ENCODE data around the gene POLR3G. TPM values are rescaled to one million over a fixed set of nuclear protein-coding genes. Genes with fewer than 3 reads are reported as not detected.

POLR3G gene
- total RNA-seq, 3 donors from 2014 or later: 0.64 to 1.5 (median 1.3) TPM

GRCh38 chr5:90476391-90476790 lies 1.7 kb downstream of the POLR3G start:
- intact Hi-C loops (cut with DNase I, micrococcal nuclease): no loop called here
- no peaks in the 10 kb centered on the region for H3K9me3 ChIP-seq
- DNase-seq (no peak), ATAC-seq (no peak)
- no peak overlapping the region for H3K4me3 ChIP-seq
- H3K4me1 ChIP-seq (ENCODE audit: low read depth): peaks cover 7% of the 10 kb centered on the region
- H3K36me3 ChIP-seq (ENCODE audit: low read depth): no peaks in the 10 kb centered on the region
- TF ChIP-seq CTCF (IDR thresholded peaks at IDR 0.05): no peak

GRCh38 chr5:90477073-90477472 lies 2.4 kb downstream of the POLR3G start:
- intact Hi-C loops (cut with DNase I, micrococcal nuclease): no loop called here
- no peak for TF ChIP-seq CTCF (IDR thresholded peaks at IDR 0.05)

GRCh38 chr5:90477621-90478215 lies 3.1 kb downstream of the POLR3G start:
- no peak for TF ChIP-seq CTCF (IDR thresholded peaks at IDR 0.05)
- intact Hi-C loops (cut with DNase I, micrococcal nuclease): no loop called here
- DNase-seq: no peak
- Histone ChIP-seq H3K4me3 (no peak overlapping the region), H3K9me3 (no peaks in the 10 kb centered on the region), H3K4me1 (ENCODE audit: low read depth) (peaks cover 7% of the 10 kb centered on the region), H3K36me3 (ENCODE audit: low read depth) (no peaks in the 10 kb centered on the region)
- ATAC-seq: no peak

More at GRCh38 chr5:90477073-90477472, 2.4 kb downstream of the POLR3G start:
- Histone ChIP-seq H3K36me3 (ENCODE audit: low read depth) (no peaks in the 10 kb centered on the region), H3K4me3 (no peak overlapping the region), H3K9me3 (no peaks in the 10 kb centered on the region), H3K4me1 (ENCODE audit: low read depth) (peaks cover 7% of the 10 kb centered on the region)
- DNase-seq (no peak), ATAC-seq (no peak)

DNA sequence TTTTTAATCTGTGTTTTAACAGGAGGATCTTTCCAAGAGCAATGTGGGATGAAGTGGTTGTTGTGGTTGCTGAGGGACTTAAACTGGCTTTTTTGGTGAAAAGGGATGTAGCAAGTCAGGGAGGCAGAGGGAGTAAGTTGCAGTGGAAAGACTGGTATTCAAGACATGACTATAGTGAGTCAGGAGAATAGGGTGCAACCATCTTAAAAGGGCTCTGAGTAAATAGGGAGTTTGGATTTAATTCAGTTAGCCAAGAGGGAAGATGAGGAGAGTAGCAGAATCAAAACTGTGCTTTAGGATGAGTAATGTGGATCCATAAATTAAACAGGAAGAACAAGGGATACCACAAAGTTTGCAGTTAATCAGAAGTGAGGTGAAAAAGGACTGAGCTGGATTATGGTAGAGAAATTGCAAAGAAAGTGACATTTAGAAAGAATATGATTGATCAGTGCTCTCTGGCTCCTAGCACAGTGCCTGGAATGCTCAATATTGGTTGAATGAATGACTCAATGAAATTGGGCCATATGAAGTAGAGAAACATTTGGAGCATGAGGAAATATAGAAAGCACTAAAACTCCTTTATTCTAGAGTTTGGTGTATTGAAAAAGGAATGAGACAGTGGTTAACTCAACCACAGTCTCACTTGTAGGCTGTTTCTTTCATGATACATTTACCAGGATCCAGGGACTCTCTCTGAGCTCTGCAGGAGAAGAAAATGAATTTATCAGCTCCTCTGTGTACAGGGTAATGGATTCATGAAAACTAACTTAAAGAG lies 5.1 kb downstream of the POLR3G start:
- intact Hi-C loops (cut with DNase I, micrococcal nuclease): no loop called here
- ATAC-seq (no peak), DNase-seq (no peak)
- no peak overlapping the region for H3K4me3 ChIP-seq
- H3K36me3 ChIP-seq (ENCODE audit: low read depth): no peaks in the 10 kb centered on the region
- no peak for TF ChIP-seq CTCF (IDR thresholded peaks at IDR 0.05)
- H3K9me3 ChIP-seq: no peaks in the 10 kb centered on the region
- peaks cover 7% of the 10 kb centered on the region for H3K4me1 ChIP-seq (ENCODE audit: low read depth)

GRCh38 chr5:90480699-90481098 lies 6.0 kb downstream of the POLR3G start:
- H3K9me3 ChIP-seq: no peaks in the 10 kb centered on the region
- no peak overlapping the region for H3K4me3 ChIP-seq
- ATAC-seq (no peak), DNase-seq (no peak)
- TF ChIP-seq CTCF (IDR thresholded peaks at IDR 0.05): no peak
- H3K36me3 ChIP-seq (ENCODE audit: low read depth): no peaks in the 10 kb centered on the region
- H3K4me1 ChIP-seq (ENCODE audit: low read depth): peaks cover 3% of the 10 kb centered on the region
- intact Hi-C loops (cut with DNase I, micrococcal nuclease): no loop called here
